DND-41 (cell line): ENCODE results near the gene BRI3BP.

Experiments
- CTCF ChIP-seq: IDR thresholded peaks from 2 replicates; pipeline ENCODE4 v1.5.1; 2012; ENCODE audit warnings: borderline replicate concordance, low read length, moderate library complexity, mild to moderate bottlenecking; ENCODE audit not compliant: poor library complexity, severe bottlenecking; ENCODE audit errors: extremely low read depth
- EZH2 ChIP-seq: IDR thresholded peaks from 3 replicates; pipeline ENCODE4 v1.6.1; 2012; ENCODE audit warnings: borderline replicate concordance, low read depth, mild to moderate bottlenecking, moderate library complexity, low read length, inconsistent platforms; ENCODE audit not compliant: severe bottlenecking

GRCh38 chr12:125072496-125072895, 79.1 kb downstream of the BRI3BP start:
- no peak for TF ChIP-seq CTCF
- TF ChIP-seq EZH2: no peak
